Measurements from ENCODE around the gene USE1. TPM values are rescaled to one million over a fixed set of nuclear protein-coding genes. Genes with fewer than 3 reads are reported as not detected.
A peak's percentile ranks its signal among the peaks of the same experiment; 100 is the strongest.

USE1 gene
- total and polyA plus RNA-seq, 9 of the 15 experiments (the other 6 are each of a cell fraction or from before 2014, with no cell fraction given), result 17.3 to 52.4 (median 34.0) TPM

DNA sequence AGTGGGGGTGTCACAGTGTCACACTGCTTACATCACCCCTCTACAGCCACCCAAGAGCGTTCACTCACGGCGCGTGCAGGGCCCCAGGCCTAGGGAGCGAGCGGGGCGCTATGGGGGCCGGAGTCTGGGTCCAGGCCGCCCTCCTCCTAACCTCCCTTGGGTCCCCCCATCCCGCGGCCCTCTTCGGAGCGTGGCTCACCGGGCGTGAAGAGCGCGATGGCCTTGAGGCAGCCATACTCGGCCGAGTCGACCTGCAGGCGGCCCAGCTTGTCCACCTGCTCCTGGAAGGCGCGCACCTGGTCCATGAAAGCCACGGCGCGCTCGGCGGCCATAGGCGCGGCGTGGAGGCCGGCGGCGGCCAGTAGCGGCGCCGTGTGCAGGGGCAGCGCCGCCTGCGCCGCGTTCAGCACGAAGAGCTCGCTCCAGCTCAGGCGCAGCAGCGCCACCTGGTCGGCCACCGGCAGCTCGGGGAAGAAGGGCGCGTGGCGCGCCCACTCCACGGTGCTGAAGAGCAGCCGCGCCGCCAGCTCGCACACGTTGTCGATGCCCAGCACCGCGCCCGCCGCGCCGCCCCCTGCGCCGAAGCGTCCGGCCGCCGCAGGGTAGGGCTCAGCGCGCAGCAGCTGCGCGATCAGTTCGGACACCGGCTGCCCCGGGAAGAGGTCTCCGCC, 20.3 kb downstream of the USE1 start (continued):
- TF ChIP-seq, protein P1, sequence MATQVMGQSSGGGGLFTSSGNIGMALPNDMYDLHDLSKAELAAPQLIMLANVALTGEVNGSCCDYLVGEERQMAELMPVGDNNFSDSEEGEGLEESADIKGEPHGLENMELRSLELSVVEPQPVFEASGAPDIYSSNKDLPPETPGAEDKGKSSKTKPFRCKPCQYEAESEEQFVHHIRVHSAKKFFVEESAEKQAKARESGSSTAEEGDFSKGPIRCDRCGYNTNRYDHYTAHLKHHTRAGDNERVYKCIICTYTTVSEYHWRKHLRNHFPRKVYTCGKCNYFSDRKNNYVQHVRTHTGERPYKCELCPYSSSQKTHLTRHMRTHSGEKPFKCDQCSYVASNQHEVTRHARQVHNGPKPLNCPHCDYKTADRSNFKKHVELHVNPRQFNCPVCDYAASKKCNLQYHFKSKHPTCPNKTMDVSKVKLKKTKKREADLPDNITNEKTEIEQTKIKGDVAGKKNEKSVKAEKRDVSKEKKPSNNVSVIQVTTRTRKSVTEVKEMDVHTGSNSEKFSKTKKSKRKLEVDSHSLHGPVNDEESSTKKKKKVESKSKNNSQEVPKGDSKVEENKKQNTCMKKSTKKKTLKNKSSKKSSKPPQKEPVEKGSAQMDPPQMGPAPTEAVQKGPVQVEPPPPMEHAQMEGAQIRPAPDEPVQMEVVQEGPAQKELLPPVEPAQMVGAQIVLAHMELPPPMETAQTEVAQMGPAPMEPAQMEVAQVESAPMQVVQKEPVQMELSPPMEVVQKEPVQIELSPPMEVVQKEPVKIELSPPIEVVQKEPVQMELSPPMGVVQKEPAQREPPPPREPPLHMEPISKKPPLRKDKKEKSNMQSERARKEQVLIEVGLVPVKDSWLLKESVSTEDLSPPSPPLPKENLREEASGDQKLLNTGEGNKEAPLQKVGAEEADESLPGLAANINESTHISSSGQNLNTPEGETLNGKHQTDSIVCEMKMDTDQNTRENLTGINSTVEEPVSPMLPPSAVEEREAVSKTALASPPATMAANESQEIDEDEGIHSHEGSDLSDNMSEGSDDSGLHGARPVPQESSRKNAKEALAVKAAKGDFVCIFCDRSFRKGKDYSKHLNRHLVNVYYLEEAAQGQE (IDR thresholded peaks at IDR 0.05; ENCODE audit: borderline replicate concordance), result peak; percentile 83
- TF ChIP-seq, protein P1 (CRISPR knock-in tag; IDR thresholded peaks at IDR 0.05; ENCODE audit: low read depth), result peak; percentile 51; the same call in 1 of the 2 replicates
- TF ChIP-seq ZBTB17 (CRISPR knock-in tag; IDR thresholded peaks at IDR 0.05) (peak; percentile 40; the same call in 1 of the 2 replicates), GTF2A2 (tag; IDR thresholded peaks at IDR 0.05) (no peak), ZNF124 (CRISPR knock-in tag; IDR thresholded peaks at IDR 0.05) (0 out of 2 replicates have a peak, but pooled peaks have one; percentile 33), MYNN (IDR thresholded peaks at IDR 0.05) (no peak), MYNN (CRISPR knock-in tag; IDR thresholded peaks at IDR 0.05) (no peak), PCBP1 (IDR thresholded peaks at IDR 0.05; ENCODE audit: low read depth, low read length, poor library complexity, severe bottlenecking) (no peak), HNRNPK (IDR thresholded peaks at IDR 0.05; ENCODE audit: low read depth, low read length, poor library complexity, severe bottlenecking) (no peak), RHOXF2B (CRISPR knock-in tag; conservative IDR thresholded peaks at IDR 0.05) (no peak), RB1 (IDR thresholded peaks at IDR 0.05; ENCODE audit: low read depth) (peak; percentile 86), MECOM (CRISPR knock-in tag; IDR thresholded peaks at IDR 0.05) (no peak), MCM3 (IDR thresholded peaks at IDR 0.05) (no peak), HCFC1 (IDR thresholded peaks at IDR 0.05; ENCODE audit: low read depth, low read length) (no peak; the same call in 1 of the 2 replicates), POLR2H (tag; IDR thresholded peaks at IDR 0.05; ENCODE audit: low read depth) (no peak)
- TF ChIP-seq, protein P2, sequence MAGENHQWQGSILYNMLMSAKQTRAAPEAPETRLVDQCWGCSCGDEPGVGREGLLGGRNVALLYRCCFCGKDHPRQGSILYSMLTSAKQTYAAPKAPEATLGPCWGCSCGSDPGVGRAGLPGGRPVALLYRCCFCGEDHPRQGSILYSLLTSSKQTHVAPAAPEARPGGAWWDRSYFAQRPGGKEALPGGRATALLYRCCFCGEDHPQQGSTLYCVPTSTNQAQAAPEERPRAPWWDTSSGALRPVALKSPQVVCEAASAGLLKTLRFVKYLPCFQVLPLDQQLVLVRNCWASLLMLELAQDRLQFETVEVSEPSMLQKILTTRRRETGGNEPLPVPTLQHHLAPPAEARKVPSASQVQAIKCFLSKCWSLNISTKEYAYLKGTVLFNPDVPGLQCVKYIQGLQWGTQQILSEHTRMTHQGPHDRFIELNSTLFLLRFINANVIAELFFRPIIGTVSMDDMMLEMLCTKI (IDR thresholded peaks at IDR 0.05; ENCODE audit: partially characterized antibody), result no peak
- TF ChIP-seq, protein P3, sequence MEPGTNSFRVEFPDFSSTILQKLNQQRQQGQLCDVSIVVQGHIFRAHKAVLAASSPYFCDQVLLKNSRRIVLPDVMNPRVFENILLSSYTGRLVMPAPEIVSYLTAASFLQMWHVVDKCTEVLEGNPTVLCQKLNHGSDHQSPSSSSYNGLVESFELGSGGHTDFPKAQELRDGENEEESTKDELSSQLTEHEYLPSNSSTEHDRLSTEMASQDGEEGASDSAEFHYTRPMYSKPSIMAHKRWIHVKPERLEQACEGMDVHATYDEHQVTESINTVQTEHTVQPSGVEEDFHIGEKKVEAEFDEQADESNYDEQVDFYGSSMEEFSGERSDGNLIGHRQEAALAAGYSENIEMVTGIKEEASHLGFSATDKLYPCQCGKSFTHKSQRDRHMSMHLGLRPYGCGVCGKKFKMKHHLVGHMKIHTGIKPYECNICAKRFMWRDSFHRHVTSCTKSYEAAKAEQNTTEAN (CRISPR knock-in tag; IDR thresholded peaks at IDR 0.05), result no peak
- TF ChIP-seq, protein P4, sequence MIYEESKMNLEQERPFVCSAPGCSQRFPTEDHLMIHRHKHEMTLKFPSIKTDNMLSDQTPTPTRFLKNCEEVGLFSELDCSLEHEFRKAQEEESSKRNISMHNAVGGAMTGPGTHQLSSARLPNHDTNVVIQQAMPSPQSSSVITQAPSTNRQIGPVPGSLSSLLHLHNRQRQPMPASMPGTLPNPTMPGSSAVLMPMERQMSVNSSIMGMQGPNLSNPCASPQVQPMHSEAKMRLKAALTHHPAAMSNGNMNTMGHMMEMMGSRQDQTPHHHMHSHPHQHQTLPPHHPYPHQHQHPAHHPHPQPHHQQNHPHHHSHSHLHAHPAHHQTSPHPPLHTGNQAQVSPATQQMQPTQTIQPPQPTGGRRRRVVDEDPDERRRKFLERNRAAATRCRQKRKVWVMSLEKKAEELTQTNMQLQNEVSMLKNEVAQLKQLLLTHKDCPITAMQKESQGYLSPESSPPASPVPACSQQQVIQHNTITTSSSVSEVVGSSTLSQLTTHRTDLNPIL (CRISPR knock-in tag; IDR thresholded peaks at IDR 0.05), result no peak

Data from K562 (cell line).